ENCODE data around the gene SYT10.
"Not testable (repeated sequence)": the region's sequence is repeated elsewhere in the genome, so short reads cannot be mapped to it uniquely, and the experiment has no call there.

Gene SYT10

DNA sequence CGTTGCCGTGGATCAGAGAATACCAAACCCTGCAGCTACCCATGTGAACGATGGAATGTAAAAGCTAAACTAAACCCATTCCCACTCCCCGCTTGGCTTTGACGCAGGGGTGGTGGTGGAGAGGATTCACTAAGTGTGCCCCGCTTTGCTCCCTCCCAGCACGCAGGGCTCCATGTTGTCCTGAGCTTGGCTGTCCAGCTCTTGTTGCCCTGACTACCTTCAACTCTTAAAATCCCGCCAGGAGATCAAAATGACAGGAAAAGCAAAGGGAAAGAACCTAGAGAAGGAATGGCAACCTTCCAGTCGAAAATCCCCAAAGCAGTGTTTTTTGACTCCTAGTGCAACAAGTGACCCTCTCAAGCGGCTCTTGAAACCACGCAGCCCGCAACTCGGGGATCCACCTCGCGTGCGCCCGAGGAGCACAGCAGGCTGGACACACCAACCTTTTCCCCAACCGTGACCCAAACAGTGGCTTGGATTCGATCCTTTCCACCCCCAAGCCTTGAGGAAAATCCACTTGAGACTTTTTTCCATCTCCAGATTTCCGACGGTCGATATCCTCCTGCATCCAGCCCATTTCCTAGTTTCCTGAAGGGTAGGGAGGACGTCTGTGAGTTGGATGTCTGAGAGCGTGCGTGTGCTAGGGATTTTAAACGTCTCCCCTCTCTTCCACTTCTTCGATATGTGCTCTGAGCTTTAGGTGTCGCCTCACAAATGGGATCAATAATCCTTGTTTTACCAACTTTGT is 1.4 kb downstream of the SYT10 start:
- H3K36me3 ChIP-seq (ENCODE audit: insufficient read depth, low read length): no peaks in the 10 kb centered on the region
- peaks cover 0 to 12% of the 10 kb centered on the region in 2 donors for H3K27me3 ChIP-seq (ENCODE audit: control insufficient read depth in 1 of 2, insufficient read depth in 2 of 2, low read length in 2 of 2)
- H3K4me1 ChIP-seq (ENCODE audit: insufficient read depth, low read length): no peaks in the 10 kb centered on the region
- H3K4me3 ChIP-seq (ENCODE audit: low read depth in 1 of 2, low read length in 2 of 2): no peak overlapping the region
- no peak overlapping the region for H3K9ac ChIP-seq (ENCODE audit: low read length)
- H3K9me3 ChIP-seq (ENCODE audit: low read length): no peaks in the 10 kb centered on the region
- H3K27ac ChIP-seq (ENCODE audit: low read depth, low read length): no peak overlapping the region

DNA sequence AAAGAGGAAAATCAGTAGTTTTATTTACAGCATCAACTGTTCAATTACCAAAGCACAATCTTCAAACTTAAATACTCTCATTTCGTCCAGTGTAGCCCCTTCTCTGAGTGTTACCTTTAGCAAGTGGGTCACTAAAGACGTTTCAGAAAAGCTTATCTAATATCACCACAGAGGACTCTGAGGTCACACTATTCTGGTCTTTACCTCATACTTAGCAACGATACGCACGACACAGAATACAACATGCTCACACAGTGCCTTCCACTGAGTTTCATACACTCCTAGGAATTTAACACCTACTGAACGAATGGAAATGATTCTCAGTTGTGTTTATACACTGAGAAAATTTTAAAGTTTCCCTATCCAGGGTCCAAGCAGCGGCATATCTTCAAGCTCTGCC is 2.0 kb downstream of the SYT10 start:
- H3K36me3 ChIP-seq (ENCODE audit: insufficient read depth, low read length): no peaks in the 10 kb centered on the region
- peaks cover 0 to 12% of the 10 kb centered on the region in 2 donors for H3K27me3 ChIP-seq (ENCODE audit: control insufficient read depth in 1 of 2, insufficient read depth in 2 of 2, low read length in 2 of 2)
- H3K4me1 ChIP-seq (ENCODE audit: insufficient read depth, low read length): no peaks in the 10 kb centered on the region
- H3K4me3 ChIP-seq (ENCODE audit: low read depth in 1 of 2, low read length in 2 of 2): no peak overlapping the region
- H3K9ac ChIP-seq (ENCODE audit: low read length): no peak overlapping the region
- no peak overlapping the region for H3K27ac ChIP-seq (ENCODE audit: low read depth, low read length)
- no peaks in the 10 kb centered on the region for H3K9me3 ChIP-seq (ENCODE audit: low read length)

DNA sequence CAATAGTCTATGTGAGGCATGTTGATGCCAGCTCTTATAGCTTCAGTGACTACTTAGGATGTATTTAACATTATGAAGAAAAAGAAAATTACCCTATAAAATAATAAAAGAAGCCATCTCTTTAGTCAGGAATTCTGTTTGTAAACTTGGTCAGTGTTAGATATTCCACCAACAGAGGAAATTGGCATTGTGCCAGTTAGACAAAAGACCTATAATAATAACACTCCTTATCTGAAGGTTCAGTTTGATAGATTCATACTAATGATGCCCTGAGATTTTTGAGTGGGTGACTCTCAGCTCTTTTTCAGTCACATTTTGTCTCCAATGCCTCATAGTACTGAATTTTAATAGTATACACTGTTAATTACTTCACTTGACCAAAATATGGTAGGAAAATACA is 6.6 kb downstream of the SYT10 start:
- H3K27me3 ChIP-seq (ENCODE audit: control insufficient read depth in 1 of 2, insufficient read depth in 2 of 2, low read length in 2 of 2): no peaks in the 10 kb centered on the region
- H3K9me3 ChIP-seq (ENCODE audit: low read length): no peaks in the 10 kb centered on the region
- no peaks in the 10 kb centered on the region for H3K36me3 ChIP-seq (ENCODE audit: insufficient read depth, low read length)
- no peaks in the 10 kb centered on the region for H3K4me1 ChIP-seq (ENCODE audit: insufficient read depth, low read length)
- no peak overlapping the region for H3K9ac ChIP-seq (ENCODE audit: low read length)
- no peak overlapping the region for H3K27ac ChIP-seq (ENCODE audit: low read depth, low read length)
- no peak overlapping the region for H3K4me3 ChIP-seq (ENCODE audit: low read depth in 1 of 2, low read length in 2 of 2)

DNA sequence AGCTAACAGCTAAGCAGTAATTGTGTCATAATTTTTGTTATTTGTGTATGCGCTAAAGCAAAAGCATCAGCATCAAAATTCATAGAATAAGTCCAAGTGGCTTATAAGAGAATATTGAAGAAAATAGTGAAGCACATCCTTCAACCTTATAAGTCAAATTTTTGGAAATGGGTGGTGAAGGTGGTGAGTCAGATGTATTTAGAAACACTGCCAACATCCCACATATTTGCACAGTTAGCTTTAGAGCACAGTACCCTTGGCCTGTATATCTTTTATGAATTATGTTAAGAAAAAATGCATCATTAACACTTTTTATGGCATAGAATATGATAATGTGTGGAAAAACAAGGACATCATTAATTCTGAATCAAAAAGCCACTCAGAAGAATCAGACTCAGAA is 8.0 kb downstream of the SYT10 start:
- Histone ChIP-seq H3K9me3 (ENCODE audit: low read length) (no peaks in the 10 kb centered on the region), H3K4me3 (ENCODE audit: low read depth in 1 of 2, low read length in 2 of 2) (no peak overlapping the region), H3K4me1 (ENCODE audit: insufficient read depth, low read length) (no peaks in the 10 kb centered on the region), H3K27ac (ENCODE audit: low read depth, low read length) (no peak overlapping the region), H3K9ac (ENCODE audit: low read length) (no peak overlapping the region), H3K27me3 (ENCODE audit: control insufficient read depth in 1 of 2, insufficient read depth in 2 of 2, low read length in 2 of 2) (no peaks in the 10 kb centered on the region), H3K36me3 (ENCODE audit: insufficient read depth, low read length) (no peaks in the 10 kb centered on the region)

DNA sequence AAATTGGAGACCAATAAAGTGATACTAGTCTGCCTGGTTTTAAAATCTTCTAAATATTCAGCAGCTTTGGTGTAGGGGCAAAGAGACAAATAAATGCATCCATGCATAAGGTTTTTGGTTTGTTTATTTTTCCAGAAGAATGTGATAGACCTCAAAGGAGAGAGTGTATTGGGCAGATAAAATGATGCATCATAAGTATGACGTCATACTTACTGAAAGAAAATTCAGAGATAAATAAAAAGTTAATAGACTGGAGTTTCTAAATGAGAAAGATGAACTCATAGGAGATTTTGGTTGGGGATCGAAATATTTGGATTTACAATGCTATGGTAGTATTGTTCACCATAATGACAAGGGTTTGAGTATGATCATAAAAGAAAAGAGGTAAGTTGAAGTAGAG is 10.2 kb downstream of the SYT10 start:
- H3K9ac ChIP-seq (ENCODE audit: low read length): no peak overlapping the region
- H3K36me3 ChIP-seq (ENCODE audit: insufficient read depth, low read length): no peaks in the 10 kb centered on the region
- H3K27me3 ChIP-seq (ENCODE audit: control insufficient read depth in 1 of 2, insufficient read depth in 2 of 2, low read length in 2 of 2): no peaks in the 10 kb centered on the region
- no peaks in the 10 kb centered on the region for H3K9me3 ChIP-seq (ENCODE audit: low read length)
- no peak overlapping the region for H3K4me3 ChIP-seq (ENCODE audit: low read depth in 1 of 2, low read length in 2 of 2)
- H3K4me1 ChIP-seq (ENCODE audit: insufficient read depth, low read length): no peaks in the 10 kb centered on the region
- H3K27ac ChIP-seq (ENCODE audit: low read depth, low read length): no peak overlapping the region

DNA sequence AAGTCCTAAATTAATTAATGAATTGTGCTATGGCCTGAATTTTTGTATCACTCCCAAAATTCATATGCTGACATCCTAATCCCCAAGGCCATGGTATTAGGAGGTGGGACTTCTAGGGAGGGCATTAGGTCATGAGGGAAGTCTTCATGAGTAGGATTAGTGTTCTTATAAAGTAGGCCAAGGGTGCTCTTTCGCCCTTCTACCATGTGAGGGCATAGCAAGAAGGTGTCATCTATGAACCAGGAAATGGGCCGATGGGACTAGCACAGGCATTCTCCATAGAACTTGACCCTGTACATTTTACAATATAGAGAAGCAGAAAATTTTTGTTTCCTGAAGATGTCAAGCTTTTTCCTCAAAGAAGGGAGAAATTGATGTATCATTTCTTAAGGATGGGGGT is 12.5 kb downstream of the SYT10 start:
- Histone ChIP-seq H3K27me3 (ENCODE audit: control insufficient read depth in 1 of 2, insufficient read depth in 2 of 2, low read length in 2 of 2) (no peaks in the 10 kb centered on the region), H3K4me3 (ENCODE audit: low read depth in 1 of 2, low read length in 2 of 2) (no peak overlapping the region), H3K36me3 (ENCODE audit: insufficient read depth, low read length) (no peaks in the 10 kb centered on the region), H3K9ac (ENCODE audit: low read length) (no peak overlapping the region), H3K9me3 (ENCODE audit: low read length) (no peaks in the 10 kb centered on the region), H3K27ac (ENCODE audit: low read depth, low read length) (no peak overlapping the region), H3K4me1 (ENCODE audit: insufficient read depth, low read length) (no peaks in the 10 kb centered on the region)

DNA sequence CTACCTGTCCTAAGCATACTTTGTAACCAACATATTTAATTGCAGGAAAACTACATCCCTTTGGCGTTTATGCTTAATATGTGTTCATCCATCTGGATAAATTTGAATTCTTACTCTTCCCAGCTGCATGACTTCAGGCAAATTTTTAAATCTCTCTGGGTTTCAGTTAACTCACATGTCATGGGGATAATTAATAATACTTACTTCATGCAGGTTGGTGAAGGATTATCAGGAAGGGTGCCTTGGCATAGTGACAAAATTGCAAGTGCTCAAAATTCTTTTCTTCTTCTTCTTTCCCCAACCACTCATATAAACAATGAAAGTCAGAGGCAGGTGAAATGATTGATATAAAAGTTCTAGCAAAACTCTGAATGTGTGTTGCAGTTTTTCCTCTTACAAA is 15.9 kb downstream of the SYT10 start:
- H3K4me3 ChIP-seq (ENCODE audit: low read depth in 1 of 2, low read length in 2 of 2): no peak overlapping the region
- H3K27me3 ChIP-seq (ENCODE audit: control insufficient read depth in 1 of 2, insufficient read depth in 2 of 2, low read length in 2 of 2): no peaks in the 10 kb centered on the region
- H3K36me3 ChIP-seq (ENCODE audit: insufficient read depth, low read length): no peaks in the 10 kb centered on the region
- no peaks in the 10 kb centered on the region for H3K9me3 ChIP-seq (ENCODE audit: low read length)
- H3K27ac ChIP-seq (ENCODE audit: low read depth, low read length): no peak overlapping the region
- H3K4me1 ChIP-seq (ENCODE audit: insufficient read depth, low read length): no peaks in the 10 kb centered on the region
- no peak overlapping the region for H3K9ac ChIP-seq (ENCODE audit: low read length)

DNA sequence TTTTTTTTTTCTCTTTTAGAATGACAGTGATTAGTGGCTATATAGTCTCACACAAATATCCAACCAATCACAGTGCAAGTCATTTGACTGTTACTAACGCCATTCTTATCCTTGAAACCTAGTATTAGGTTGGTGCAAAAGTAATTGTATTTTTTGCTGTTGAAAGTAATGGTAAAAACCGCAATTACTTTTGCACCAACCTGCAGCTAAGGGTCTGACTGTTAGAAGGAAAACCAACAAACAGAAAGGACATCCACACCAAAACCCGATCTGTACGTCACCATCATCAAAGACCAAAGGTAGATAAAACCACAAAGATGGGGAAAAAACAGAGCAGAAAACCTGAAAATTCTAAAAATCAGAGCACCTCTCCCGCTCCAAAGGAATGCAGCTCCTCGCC is 27.2 kb downstream of the SYT10 start:
- H3K9ac ChIP-seq (ENCODE audit: low read length); H3K36me3 ChIP-seq (ENCODE audit: insufficient read depth, low read length); H3K4me1 ChIP-seq (ENCODE audit: insufficient read depth, low read length); H3K27me3 ChIP-seq (ENCODE audit: control insufficient read depth in 1 of 2, insufficient read depth in 2 of 2, low read length in 2 of 2); H3K27ac ChIP-seq (ENCODE audit: low read depth, low read length); H3K9me3 ChIP-seq (ENCODE audit: low read length); H3K4me3 ChIP-seq (ENCODE audit: low read depth in 1 of 2, low read length in 2 of 2): not testable (repeated sequence)

DNA sequence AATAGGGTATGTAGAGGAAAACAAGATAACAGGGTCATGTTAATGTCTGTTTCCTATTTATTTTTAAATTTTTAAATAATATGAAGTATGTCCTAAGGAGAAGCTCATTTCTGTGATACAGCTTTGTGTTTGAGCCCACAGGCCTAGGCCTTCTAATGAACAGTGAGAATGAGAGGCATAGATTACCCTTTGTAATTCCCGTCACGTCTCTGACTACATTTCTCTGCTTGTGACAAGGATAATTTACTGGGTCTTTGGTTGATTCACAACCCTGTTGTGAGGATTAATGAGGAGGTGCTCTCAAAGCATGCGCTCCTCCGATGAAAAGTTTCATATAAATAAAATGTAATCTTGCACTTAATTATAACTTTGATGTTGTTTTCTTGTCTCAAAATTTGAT is 56.1 kb downstream of the SYT10 start:
- Histone ChIP-seq H3K9me3 (ENCODE audit: low read length) (no peaks in the 10 kb centered on the region), H3K27me3 (ENCODE audit: control insufficient read depth in 1 of 2, insufficient read depth in 2 of 2, low read length in 2 of 2) (no peaks in the 10 kb centered on the region), H3K4me1 (ENCODE audit: insufficient read depth, low read length) (no peaks in the 10 kb centered on the region)

DNA sequence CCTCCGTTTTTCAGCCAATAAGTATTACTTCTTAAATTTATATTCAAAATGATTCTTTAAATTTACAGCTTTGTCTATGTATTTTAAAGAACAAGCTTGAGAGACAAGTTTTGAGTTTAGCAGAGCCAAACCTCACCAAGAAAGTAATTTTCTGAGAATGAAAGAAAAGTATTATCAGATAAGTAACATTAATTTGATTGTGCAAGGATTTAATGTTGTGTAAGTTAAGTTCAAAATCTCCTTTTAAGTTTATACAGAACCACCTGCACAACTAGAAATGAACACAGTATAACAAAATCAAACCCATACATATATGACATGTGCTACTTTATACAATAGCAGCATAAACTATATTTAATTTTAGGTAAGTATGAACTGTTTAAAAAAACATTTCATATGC is 63.5 kb downstream of the SYT10 start:
- Histone ChIP-seq H3K27me3 (ENCODE audit: control insufficient read depth in 1 of 2, insufficient read depth in 2 of 2, low read length in 2 of 2) (no peaks in the 10 kb centered on the region), H3K9me3 (ENCODE audit: low read length) (no peaks in the 10 kb centered on the region), H3K36me3 (ENCODE audit: insufficient read depth, low read length) (no peaks in the 10 kb centered on the region), H3K4me3 (ENCODE audit: low read depth in 1 of 2, low read length in 2 of 2) (no peak overlapping the region), H3K9ac (ENCODE audit: low read length) (no peak overlapping the region), H3K4me1 (ENCODE audit: insufficient read depth, low read length) (no peaks in the 10 kb centered on the region), H3K27ac (ENCODE audit: low read depth, low read length) (no peak overlapping the region)

More for the DNA sequence above, 56.1 kb downstream of the SYT10 start:
- no peaks in the 10 kb centered on the region for H3K36me3 ChIP-seq (ENCODE audit: insufficient read depth, low read length)
- H3K9ac ChIP-seq (ENCODE audit: low read length): no peak overlapping the region
- no peak overlapping the region for H3K4me3 ChIP-seq (ENCODE audit: low read depth in 1 of 2, low read length in 2 of 2)
- H3K27ac ChIP-seq (ENCODE audit: low read depth, low read length): no peak overlapping the region

DNA sequence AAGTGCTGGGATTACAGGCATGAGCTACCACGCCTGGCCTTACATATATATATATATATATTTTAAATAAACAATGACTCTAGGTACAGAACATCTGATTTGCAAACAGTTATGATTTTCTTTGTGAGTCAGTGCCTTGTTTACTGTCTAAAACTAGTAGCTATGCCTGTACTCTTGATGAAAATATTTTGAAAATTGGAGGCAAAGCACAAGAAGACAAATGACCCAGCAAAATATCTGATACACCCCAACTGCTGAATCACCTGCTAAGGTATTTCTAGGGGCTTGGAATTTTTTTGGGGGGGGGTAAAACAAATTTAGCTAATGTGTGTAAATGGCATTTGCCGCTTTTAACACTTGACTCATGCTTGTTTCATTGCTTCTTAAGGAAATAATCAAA is 69.3 kb downstream of the SYT10 start:
- no peak overlapping the region for H3K27ac ChIP-seq (ENCODE audit: low read depth, low read length)
- no peaks in the 10 kb centered on the region for H3K27me3 ChIP-seq (ENCODE audit: control insufficient read depth in 1 of 2, insufficient read depth in 2 of 2, low read length in 2 of 2)
- H3K4me3 ChIP-seq (ENCODE audit: low read depth in 1 of 2, low read length in 2 of 2): no peak overlapping the region
- no peaks in the 10 kb centered on the region for H3K9me3 ChIP-seq (ENCODE audit: low read length)
- no peak overlapping the region for H3K9ac ChIP-seq (ENCODE audit: low read length)
- no peaks in the 10 kb centered on the region for H3K4me1 ChIP-seq (ENCODE audit: insufficient read depth, low read length)
- no peaks in the 10 kb centered on the region for H3K36me3 ChIP-seq (ENCODE audit: insufficient read depth, low read length)

DNA sequence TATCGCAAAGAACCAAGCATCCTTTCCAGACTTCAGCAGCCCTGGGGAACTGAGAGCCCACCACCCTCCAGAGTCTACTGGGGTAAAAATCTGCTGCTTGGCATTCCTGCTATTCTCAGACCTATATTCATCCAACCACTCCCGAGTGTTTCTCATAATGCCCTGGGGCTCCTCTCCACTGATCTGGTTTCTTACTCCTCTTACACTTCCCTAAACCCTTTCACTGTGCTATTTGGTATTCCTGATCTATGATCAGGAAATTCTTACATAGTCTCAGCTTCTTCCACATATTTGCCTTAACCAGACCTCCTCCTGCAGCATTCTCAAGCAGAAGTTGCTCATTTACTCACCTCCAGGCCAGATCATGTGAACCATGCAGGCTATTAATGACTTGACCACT is 82.4 kb downstream of the SYT10 start:
- H3K27ac ChIP-seq (ENCODE audit: low read depth, low read length): no peak overlapping the region
- H3K27me3 ChIP-seq (ENCODE audit: control insufficient read depth in 1 of 2, insufficient read depth in 2 of 2, low read length in 2 of 2): no peaks in the 10 kb centered on the region
- H3K9ac ChIP-seq (ENCODE audit: low read length): no peak overlapping the region
- H3K36me3 ChIP-seq (ENCODE audit: insufficient read depth, low read length): no peaks in the 10 kb centered on the region
- H3K4me1 ChIP-seq (ENCODE audit: insufficient read depth, low read length): no peaks in the 10 kb centered on the region
- H3K4me3 ChIP-seq (ENCODE audit: low read depth in 1 of 2, low read length in 2 of 2): no peak overlapping the region
- no peaks in the 10 kb centered on the region for H3K9me3 ChIP-seq (ENCODE audit: low read length)

Data from muscle layer of colon (tissue), 2 donors.